Stomach (tissue), 4 donors: ENCODE results near the gene PMVK.

Experiments
- CTCF ChIP-seq, 7 experiments: fragments of 450-650 bp in 4 of 7; fragments of 200-600 bp in 3 of 7; sonication (generic) in 3 of 7; IDR thresholded peaks; one replicate each; pipeline ENCODE4 v1.5.1; 2016 to 2019; ENCODE audit warnings: antibody characterized with exemption in 7 of 7, control low read depth in 2 of 7, mild to moderate bottlenecking in 1 of 7
- EP300 ChIP-seq: sonication (generic); formaldehyde crosslinking; IDR thresholded peaks from one replicate; pipeline ENCODE4 v1.6.1; 2017; ENCODE audit warnings: antibody characterized with exemption
- POLR2A ChIP-seq, 4 donors: fragments of 450-650 bp; IDR thresholded peaks; one replicate each; pipeline ENCODE4 v1.6.1; 2016; ENCODE audit warnings: antibody characterized with exemption in 4 of 4, control low read depth in 2 of 4, mild to moderate bottlenecking in 1 of 4, moderate library complexity in 1 of 4
- POLR2AphosphoS5 ChIP-seq, 3 donors: sonication (generic); formaldehyde crosslinking; IDR thresholded peaks; one replicate each; pipeline ENCODE4 v1.6.1; 2016; ENCODE audit warnings: antibody characterized with exemption in 3 of 3

- TF ChIP-seq CTCF (IDR thresholded peaks at IDR 0.05) (no peak), POLR2A (IDR thresholded peaks at IDR 0.05) (no peak), EP300 (no peak), POLR2AphosphoS5 (IDR thresholded peaks at IDR 0.05) (no peak)
These were observed 27.1 kb upstream of the PMVK start for GRCh38 chr1:154963643-154964042.
